IPS-18a (cell line): ENCODE measurements around the gene NFX1.
"Not testable (repeated sequence)": the region's sequence is repeated elsewhere in the genome, so short reads cannot be mapped to it uniquely, and the experiment has no call there.

ENCODE experiments used
- H3K27ac ChIP-seq: one replicate; pipeline ENCODE4 v1.5.1; 2013; ENCODE audit warnings: low read length
- H3K27me3 ChIP-seq: one replicate; pipeline ENCODE4 v1.6.1; 2013; ENCODE audit warnings: mild to moderate bottlenecking, low read length; ENCODE audit not compliant: control insufficient read depth, insufficient read depth
- H3K36me3 ChIP-seq: one replicate; pipeline ENCODE4 v1.6.1; 2013; ENCODE audit warnings: low read depth, low read length; ENCODE audit not compliant: control insufficient read depth
- H3K4me1 ChIP-seq: one replicate; pipeline ENCODE4 v1.6.1; 2013; ENCODE audit warnings: low read depth, low read length; ENCODE audit not compliant: control insufficient read depth
- H3K4me3 ChIP-seq: one replicate; pipeline ENCODE4 v1.5.1; 2013; ENCODE audit warnings: low read length
- H3K9ac ChIP-seq: one replicate; pipeline ENCODE4 v1.6.1; 2013; ENCODE audit warnings: mild to moderate bottlenecking, low read length, moderate library complexity
- H3K9me3 ChIP-seq: one replicate; pipeline ENCODE4 v1.6.1; 2013; ENCODE audit warnings: low read depth, low read length; ENCODE audit not compliant: control insufficient read depth

The NFX1 gene

GRCh38 chr9:33382397-33382796 lies 92.1 kb downstream of the NFX1 start:
- not testable (repeated sequence) for H3K27ac ChIP-seq, H3K4me1 ChIP-seq, H3K9ac ChIP-seq, H3K4me3 ChIP-seq, H3K27me3 ChIP-seq, H3K9me3 ChIP-seq, H3K36me3 ChIP-seq

GRCh38 chr9:33383396-33383795 lies 93.1 kb downstream of the NFX1 start:
- H3K9ac ChIP-seq, H3K27ac ChIP-seq, H3K9me3 ChIP-seq, H3K27me3 ChIP-seq, H3K36me3 ChIP-seq, H3K4me3 ChIP-seq, H3K4me1 ChIP-seq: not testable (repeated sequence)

GRCh38 chr9:33385536-33385935 lies 95.2 kb downstream of the NFX1 start:
- not testable (repeated sequence) for H3K27ac ChIP-seq, H3K4me3 ChIP-seq, H3K9ac ChIP-seq, H3K9me3 ChIP-seq, H3K4me1 ChIP-seq, H3K36me3 ChIP-seq, H3K27me3 ChIP-seq

- H3K27me3 ChIP-seq, H3K36me3 ChIP-seq, H3K27ac ChIP-seq, H3K4me1 ChIP-seq, H3K9ac ChIP-seq, H3K4me3 ChIP-seq, H3K9me3 ChIP-seq: not testable (repeated sequence)
Measured at GRCh38 chr9:33385979-33386640, 95.8 kb downstream of the NFX1 start.

- not testable (repeated sequence) for H3K4me1 ChIP-seq, H3K27me3 ChIP-seq, H3K36me3 ChIP-seq, H3K9ac ChIP-seq, H3K4me3 ChIP-seq, H3K27ac ChIP-seq, H3K9me3 ChIP-seq
Measured at GRCh38 chr9:33386641-33386996, 96.3 kb downstream of the NFX1 start.

- not testable (repeated sequence) for H3K27ac ChIP-seq, H3K4me3 ChIP-seq, H3K9me3 ChIP-seq, H3K27me3 ChIP-seq, H3K9ac ChIP-seq, H3K4me1 ChIP-seq, H3K36me3 ChIP-seq
Measured at GRCh38 chr9:33386998-33387397, 96.7 kb downstream of the NFX1 start.

GRCh38 chr9:33388110-33388994 lies 98.0 kb downstream of the NFX1 start:
- Histone ChIP-seq H3K27me3 (no peaks in the 10 kb centered on the region), H3K9ac (no peak overlapping the region), H3K4me1 (no peaks in the 10 kb centered on the region), H3K36me3 (no peaks in the 10 kb centered on the region), H3K4me3 (no peak overlapping the region), H3K9me3 (no peaks in the 10 kb centered on the region), H3K27ac (no peak overlapping the region)

GRCh38 chr9:33391111-33391771 lies 100.9 kb downstream of the NFX1 start:
- H3K4me3 ChIP-seq, H3K27me3 ChIP-seq, H3K4me1 ChIP-seq, H3K36me3 ChIP-seq, H3K27ac ChIP-seq, H3K9me3 ChIP-seq, H3K9ac ChIP-seq: not testable (repeated sequence)

- not testable (repeated sequence) for H3K9ac ChIP-seq, H3K27me3 ChIP-seq, H3K27ac ChIP-seq
Measured at GRCh38 chr9:33392591-33393021, 102.3 kb downstream of the NFX1 start.

GRCh38 chr9:33393581-33393980 lies 103.3 kb downstream of the NFX1 start:
- H3K27me3 ChIP-seq, result no peaks in the 10 kb centered on the region
- no peaks in the 10 kb centered on the region for H3K36me3 ChIP-seq
- no peak overlapping the region for H3K9ac ChIP-seq
- H3K9me3 ChIP-seq, result no peaks in the 10 kb centered on the region
- H3K27ac ChIP-seq, result no peak overlapping the region
- H3K4me3 ChIP-seq, result no peak overlapping the region
- H3K4me1 ChIP-seq, result no peaks in the 10 kb centered on the region

More at GRCh38 chr9:33392591-33393021, 102.3 kb downstream of the NFX1 start:
- H3K4me1 ChIP-seq, H3K9me3 ChIP-seq, H3K4me3 ChIP-seq, H3K36me3 ChIP-seq: not testable (repeated sequence)

GRCh38 chr9:33393986-33394385 lies 103.7 kb downstream of the NFX1 start:
- not testable (repeated sequence) for H3K4me3 ChIP-seq, H3K4me1 ChIP-seq, H3K36me3 ChIP-seq, H3K27ac ChIP-seq, H3K9ac ChIP-seq, H3K9me3 ChIP-seq, H3K27me3 ChIP-seq
